Central memory CD8-positive, alpha-beta T cell (primary cell): ENCODE data around the gene ADCY5.

Experiments used
- ATAC-seq: fragments of 150-1000 bp; cut with Tn5 transposase; replicated peaks from 2 replicates; pipeline ENCODE4 v1.10.0; 2022; ENCODE audit warnings: mild to moderate bottlenecking, moderate FRiP score, moderate number of reproducible peaks; ENCODE audit not compliant: poor library complexity, severe bottlenecking; ENCODE audit errors: extremely low read depth
- DNase-seq, 2 donors: peaks; one replicate each; pipeline ENCODE4 v3.0.0; 2021; ENCODE audit warnings: low spot score in 2 of 2
- H3K27ac Mint-ChIP-seq: one replicate; pipeline ENCODE4 v1.8.0; 2022; ENCODE audit warnings: low read depth, mild to moderate bottlenecking, moderate library complexity, mixed read lengths
- H3K27me3 Mint-ChIP-seq: one replicate; pipeline ENCODE4 v1.8.0; 2022; ENCODE audit warnings: mixed read lengths
- H3K36me3 Mint-ChIP-seq: one replicate; pipeline ENCODE4 v1.8.0; 2022; ENCODE audit warnings: mild to moderate bottlenecking, moderate library complexity, mixed read lengths; ENCODE audit not compliant: insufficient read depth
- H3K4me1 Mint-ChIP-seq: one replicate; pipeline ENCODE4 v1.8.0; 2022; ENCODE audit warnings: mixed read lengths
- H3K4me3 Mint-ChIP-seq: one replicate; pipeline ENCODE4 v1.8.0; 2022; ENCODE audit warnings: mild to moderate bottlenecking, moderate library complexity, mixed read lengths
- H3K9me3 Mint-ChIP-seq: one replicate; pipeline ENCODE4 v1.8.0; 2022; ENCODE audit warnings: mixed read lengths

The ADCY5 gene

DNA sequence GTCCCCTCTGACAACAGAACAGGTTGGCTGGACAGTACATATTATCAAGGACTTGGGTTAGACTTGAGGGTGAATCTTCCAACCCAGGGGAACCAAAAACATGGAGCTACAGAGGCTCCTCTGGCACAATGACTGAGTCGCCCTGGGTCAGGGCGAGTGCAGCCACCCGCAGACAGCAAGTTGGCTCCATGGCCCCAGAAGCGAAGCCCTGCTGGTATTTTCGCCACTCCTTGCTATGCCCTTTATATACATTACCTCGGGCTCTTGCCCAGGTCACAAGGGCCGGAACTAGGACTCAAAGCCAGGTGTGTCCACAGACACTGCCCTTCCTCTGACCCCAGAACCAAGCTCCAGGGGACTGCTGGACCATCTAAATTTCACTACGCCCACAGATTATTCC is 64.6 kb downstream of the ADCY5 start:
- Mint-ChIP-seq H3K4me3 (no peak overlapping the region), H3K36me3 (peaks cover 2% of the 10 kb centered on the region), H3K27me3 (peaks cover 49% of the 10 kb centered on the region), H3K4me1 (no peaks in the 10 kb centered on the region), H3K9me3 (no peaks in the 10 kb centered on the region), H3K27ac (no peak overlapping the region)
- DNase-seq (no peak), ATAC-seq (no peak)

- DNase-seq (no peak), ATAC-seq (no peak)
- peaks cover 40% of the 10 kb centered on the region for H3K27me3 Mint-ChIP-seq
- no peaks in the 10 kb centered on the region for H3K9me3 Mint-ChIP-seq
- H3K4me3 Mint-ChIP-seq: no peak overlapping the region
- peaks cover 2% of the 10 kb centered on the region for H3K36me3 Mint-ChIP-seq
- no peaks in the 10 kb centered on the region for H3K4me1 Mint-ChIP-seq
- no peak overlapping the region for H3K27ac Mint-ChIP-seq
Measured at GRCh38 chr3:123383091-123384053, 65.5 kb downstream of the ADCY5 start.

DNA sequence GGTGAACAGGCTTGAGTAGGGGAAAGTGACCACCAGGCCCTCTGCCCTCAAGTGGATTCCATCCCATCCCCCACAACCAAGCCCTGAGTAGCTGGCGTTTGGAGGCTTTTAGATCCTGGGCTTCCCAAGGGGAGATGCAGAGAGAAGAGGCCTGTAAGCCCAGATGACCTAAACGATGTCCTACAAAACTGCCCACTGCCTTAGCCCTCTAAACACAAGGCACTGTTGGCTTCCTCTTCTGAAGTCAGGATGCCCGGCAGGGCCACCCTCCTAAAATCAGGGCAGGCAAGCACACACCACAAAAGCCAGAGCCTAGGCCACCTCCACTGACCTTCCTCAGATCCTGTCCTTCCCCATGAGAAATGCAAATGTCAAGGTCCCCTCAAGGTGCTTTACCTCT is 68.6 kb downstream of the ADCY5 start:
- no peak overlapping the region for H3K4me3 Mint-ChIP-seq
- H3K36me3 Mint-ChIP-seq: peaks cover 2% of the 10 kb centered on the region
- DNase-seq: no peak
- no peak overlapping the region for H3K27ac Mint-ChIP-seq
- H3K27me3 Mint-ChIP-seq: peaks cover 16% of the 10 kb centered on the region
- H3K9me3 Mint-ChIP-seq: no peaks in the 10 kb centered on the region
- H3K4me1 Mint-ChIP-seq: no peaks in the 10 kb centered on the region
- no peak for ATAC-seq

GRCh38 chr3:123379041-123379830 is 69.7 kb downstream of the ADCY5 start:
- H3K4me3 Mint-ChIP-seq: no peak overlapping the region

DNA sequence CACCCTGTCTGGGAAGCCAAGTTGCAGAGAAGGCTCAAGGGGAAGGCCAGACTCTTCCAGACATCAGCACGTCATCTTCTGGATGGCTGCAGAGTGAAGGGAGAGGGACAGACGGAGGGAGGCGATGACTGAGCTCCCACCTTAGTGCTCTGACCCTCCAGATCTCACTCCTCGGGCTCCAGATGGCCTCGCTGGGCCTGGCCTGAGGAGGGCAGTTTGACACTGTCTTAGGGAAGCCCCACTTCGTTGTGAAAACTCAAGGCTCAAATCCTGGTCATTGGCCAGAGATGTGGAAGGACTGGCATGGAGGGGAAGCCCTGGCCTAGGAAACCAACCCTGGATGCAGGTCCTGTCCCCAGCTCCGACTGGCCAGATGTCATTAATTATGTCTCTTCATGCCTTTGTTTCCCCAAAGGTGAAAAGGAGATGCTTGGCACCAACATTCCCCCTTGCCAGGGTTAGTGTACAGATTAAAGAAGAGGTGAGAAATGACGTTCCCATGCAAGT is 70.4 kb downstream of the ADCY5 start:
- DNase-seq (no peak), ATAC-seq (no peak)
- H3K4me3 Mint-ChIP-seq: no peak overlapping the region
- H3K27me3 Mint-ChIP-seq: peaks cover 14% of the 10 kb centered on the region
- H3K36me3 Mint-ChIP-seq: no peaks in the 10 kb centered on the region
- no peaks in the 10 kb centered on the region for H3K9me3 Mint-ChIP-seq
- H3K4me1 Mint-ChIP-seq: no peaks in the 10 kb centered on the region
- H3K27ac Mint-ChIP-seq: no peak overlapping the region

More at GRCh38 chr3:123379041-123379830, 69.7 kb downstream of the ADCY5 start:
- no peak for DNase-seq
- Mint-ChIP-seq H3K36me3 (peaks cover 2% of the 10 kb centered on the region), H3K9me3 (no peaks in the 10 kb centered on the region), H3K27me3 (peaks cover 15% of the 10 kb centered on the region), H3K4me1 (no peaks in the 10 kb centered on the region), H3K27ac (no peak overlapping the region)
- no peak for ATAC-seq

DNA sequence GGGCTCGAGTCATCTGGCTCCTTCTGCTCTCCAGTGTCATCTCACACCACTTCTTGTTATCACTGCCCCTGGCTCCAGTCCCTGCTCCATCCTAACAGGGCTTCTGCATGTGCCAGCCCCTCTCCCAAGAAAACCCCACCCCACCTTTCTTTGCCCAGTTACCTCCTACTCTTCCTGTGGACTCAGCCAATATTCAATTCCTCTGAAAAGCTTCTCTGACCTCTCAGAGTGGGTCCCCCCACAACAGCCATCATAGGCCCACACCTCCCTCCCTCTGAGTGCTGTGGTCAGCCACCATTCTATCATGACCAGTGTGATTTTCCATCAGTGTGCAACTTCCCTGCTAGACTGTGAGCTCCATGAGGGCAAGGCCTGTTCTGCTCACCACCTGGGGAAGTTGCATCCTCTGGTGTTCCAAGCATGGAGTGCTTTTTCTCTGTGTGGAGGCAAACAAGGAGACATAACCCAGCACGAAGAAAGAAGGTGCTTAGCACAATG is 71.6 kb downstream of the ADCY5 start:
- no peak overlapping the region for H3K27ac Mint-ChIP-seq
- H3K4me1 Mint-ChIP-seq: no peaks in the 10 kb centered on the region
- H3K36me3 Mint-ChIP-seq: no peaks in the 10 kb centered on the region
- H3K9me3 Mint-ChIP-seq: no peaks in the 10 kb centered on the region
- peaks cover 16% of the 10 kb centered on the region for H3K27me3 Mint-ChIP-seq
- DNase-seq (no peak), ATAC-seq (no peak)
- no peak overlapping the region for H3K4me3 Mint-ChIP-seq

DNA sequence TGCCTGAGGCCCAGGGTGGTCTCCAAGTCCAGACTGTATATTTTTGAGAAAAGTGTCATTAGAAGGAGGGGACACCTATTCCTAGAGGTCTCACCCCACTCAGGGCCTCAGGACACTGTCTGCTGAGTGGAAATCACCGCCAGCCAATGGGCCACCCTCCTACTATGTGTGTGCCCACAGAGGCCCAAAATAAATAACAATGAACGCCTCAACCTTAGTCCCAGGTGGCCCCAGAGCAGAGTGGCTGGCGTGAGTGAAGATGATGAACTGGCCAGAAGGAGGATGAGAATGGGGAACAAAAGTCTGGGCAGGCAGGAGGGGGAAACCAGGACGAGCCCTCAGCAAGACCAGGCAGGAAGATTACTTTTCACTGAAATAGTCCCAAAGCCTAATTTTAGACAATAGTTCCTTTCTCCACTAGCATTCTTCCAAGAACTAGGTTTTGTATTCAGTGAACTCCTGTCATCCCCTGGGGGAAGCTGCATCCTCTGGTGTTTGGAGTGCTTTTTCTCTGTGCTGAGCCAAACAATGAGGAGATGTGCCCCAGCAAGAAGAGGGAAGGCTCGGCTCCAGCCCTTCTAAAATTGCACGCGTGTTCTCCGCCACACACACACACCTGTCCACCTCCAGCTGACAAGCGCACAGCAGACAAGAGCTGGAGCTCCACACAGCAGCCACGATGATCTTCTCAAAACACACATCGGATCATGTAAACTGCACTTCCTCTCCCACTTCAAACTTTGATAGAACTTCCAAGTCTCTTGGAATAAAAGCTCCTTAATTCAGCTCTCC is 72.2 kb downstream of the ADCY5 start:
- Mint-ChIP-seq H3K27ac (no peak overlapping the region), H3K4me1 (no peaks in the 10 kb centered on the region), H3K36me3 (no peaks in the 10 kb centered on the region), H3K27me3 (peaks cover 22% of the 10 kb centered on the region), H3K9me3 (no peaks in the 10 kb centered on the region), H3K4me3 (no peak overlapping the region)
- ATAC-seq: no peak
- no peak for DNase-seq

DNA sequence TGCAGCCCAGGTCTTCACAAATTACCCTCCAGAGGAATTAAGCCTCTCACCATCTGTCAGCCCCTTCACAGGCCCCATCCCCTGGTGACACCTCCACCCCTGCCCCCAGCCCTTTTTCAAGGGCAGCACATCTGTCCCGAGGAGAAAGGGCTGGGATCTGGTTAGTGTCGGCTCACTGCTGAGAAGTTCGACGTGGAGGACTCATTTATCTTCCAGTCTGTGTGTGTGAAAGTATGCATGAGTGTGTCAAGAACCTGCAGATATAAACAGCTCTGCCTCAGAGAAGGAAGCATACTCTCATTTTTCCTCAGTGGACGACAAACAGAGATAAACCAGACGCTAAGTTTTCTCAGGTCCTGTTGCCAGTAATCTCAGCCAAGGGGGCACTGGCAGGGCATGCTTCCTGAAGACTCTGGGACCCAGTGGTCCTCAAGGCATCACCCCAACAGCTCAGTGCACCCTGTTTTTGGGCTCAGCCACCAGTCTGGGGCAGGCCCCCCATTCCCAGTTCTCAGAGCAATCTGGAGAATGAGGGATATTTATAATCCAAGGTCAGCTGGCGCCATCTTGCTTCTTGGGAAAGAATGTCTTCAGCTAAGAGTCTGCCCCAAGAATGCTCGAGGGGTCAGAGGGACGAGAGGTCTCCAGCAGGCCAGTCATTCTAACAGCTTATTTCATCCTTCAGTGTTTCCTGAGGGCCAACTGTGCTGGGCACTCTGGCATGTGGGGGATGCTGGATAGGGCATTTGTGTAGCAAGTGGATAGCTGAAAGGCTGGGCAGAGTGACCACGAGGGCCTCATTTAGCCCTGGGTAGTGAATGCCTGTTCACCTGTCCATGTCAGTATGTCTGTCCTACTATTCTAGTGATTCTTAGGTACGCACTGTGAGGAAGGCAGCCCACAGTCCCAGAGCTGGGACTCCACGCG is 73.6 kb downstream of the ADCY5 start:
- H3K9me3 Mint-ChIP-seq: no peaks in the 10 kb centered on the region

GRCh38 chr3:123374016-123374415 is 74.9 kb downstream of the ADCY5 start:
- H3K4me1 Mint-ChIP-seq: no peaks in the 10 kb centered on the region
- ATAC-seq (no peak), DNase-seq (no peak)
- no peak overlapping the region for H3K4me3 Mint-ChIP-seq
- H3K27me3 Mint-ChIP-seq: peaks cover 22% of the 10 kb centered on the region
- no peaks in the 10 kb centered on the region for H3K9me3 Mint-ChIP-seq
- no peak overlapping the region for H3K27ac Mint-ChIP-seq
- no peaks in the 10 kb centered on the region for H3K36me3 Mint-ChIP-seq

More for the DNA sequence above, 73.6 kb downstream of the ADCY5 start:
- DNase-seq: no peak
- H3K27ac Mint-ChIP-seq: no peak overlapping the region
- H3K4me3 Mint-ChIP-seq: no peak overlapping the region
- H3K4me1 Mint-ChIP-seq: no peaks in the 10 kb centered on the region
- no peak for ATAC-seq
- peaks cover 22% of the 10 kb centered on the region for H3K27me3 Mint-ChIP-seq
- H3K36me3 Mint-ChIP-seq: no peaks in the 10 kb centered on the region

DNA sequence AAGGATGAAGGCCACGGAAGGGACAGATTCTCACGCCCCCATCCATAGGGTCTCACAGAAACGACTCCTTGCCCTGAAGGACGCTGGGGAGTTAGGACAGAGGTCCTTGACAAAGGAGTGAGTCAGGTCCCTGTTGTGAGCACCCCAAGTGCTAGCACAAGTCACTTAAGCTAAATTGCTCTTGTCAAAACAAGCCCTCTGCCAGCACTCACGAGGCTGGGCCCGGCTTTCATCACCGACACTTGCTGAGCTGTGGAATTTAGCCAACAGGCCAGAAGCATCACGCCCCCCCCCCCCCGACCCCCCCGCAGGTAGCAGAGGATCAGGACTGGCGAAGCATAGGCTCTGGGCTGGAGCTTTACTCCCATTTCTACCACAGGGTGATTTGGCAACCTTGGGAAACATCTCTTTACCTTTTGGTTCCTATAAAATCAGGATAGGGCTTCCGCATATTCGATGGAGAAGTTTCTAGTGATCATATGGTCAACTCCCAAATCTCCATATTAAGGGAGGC is 75.4 kb downstream of the ADCY5 start:
- no peaks in the 10 kb centered on the region for H3K4me1 Mint-ChIP-seq
- no peak for ATAC-seq
- H3K4me3 Mint-ChIP-seq: no peak overlapping the region
- DNase-seq: no peak
- no peaks in the 10 kb centered on the region for H3K36me3 Mint-ChIP-seq
- no peaks in the 10 kb centered on the region for H3K9me3 Mint-ChIP-seq
- H3K27ac Mint-ChIP-seq: no peak overlapping the region
- peaks cover 22% of the 10 kb centered on the region for H3K27me3 Mint-ChIP-seq
